ENCODE measurements around the gene GRM3. TPM values are rescaled to one million over a fixed set of nuclear protein-coding genes. Genes with fewer than 3 reads are reported as not detected.
"Not testable (repeated sequence)": the region's sequence is repeated elsewhere in the genome, so short reads cannot be mapped to it uniquely, and the experiment has no call there.

GRM3 gene
- polyA plus RNA-seq (2011; rRNA removed) (not detected in 2 replicates), polyA minus RNA-seq (2011; rRNA and poly(A)+ RNA removed) (not detected in 2 replicates)

- no peak for DNase-seq (ENCODE audit: low read depth, low spot score)
- POLR2A ChIA-PET: no interaction called here
- no peak for TF ChIP-seq CTCF (IDR thresholded peaks at IDR 0.05; ENCODE audit: low read depth, low read length)
These were observed at the start of gene GRM3 for GRCh38 chr7:86643561-86644281. Gene GRM3 (plus strand): TSS chr7:86643909. CDS start chr7:86765146, 121,237 bp downstream.

GRCh38 chr7:86598311-86598710 is 45.4 kb upstream of the GRM3 start:
- Histone ChIP-seq H3K27ac (ENCODE audit: low read depth, low read length) (no peak overlapping the region), H3K27me3 (ENCODE audit: control insufficient read depth, insufficient read depth, low read length) (no peaks in the 10 kb centered on the region), H3K4me3 (ENCODE audit: low read depth, low read length) (no peak overlapping the region), H3K9me3 (ENCODE audit: control insufficient read depth, insufficient read depth, low read length) (peaks cover 30% of the 10 kb centered on the region)
- POLR2A ChIA-PET: no interaction called here
- DNase-seq (ENCODE audit: low read depth, low spot score): no peak
- CTCF ChIA-PET: no interaction called here
- TF ChIP-seq CTCF (IDR thresholded peaks at IDR 0.05; ENCODE audit: low read depth, low read length): no peak

More at GRCh38 chr7:86643561-86644281, at the start of gene GRM3:
- CTCF ChIA-PET: no interaction called here
- Histone ChIP-seq H3K27me3 (ENCODE audit: control insufficient read depth, insufficient read depth, low read length) (no peaks in the 10 kb centered on the region), H3K9me3 (ENCODE audit: control insufficient read depth, insufficient read depth, low read length) (peaks cover 26% of the 10 kb centered on the region), H3K4me3 (ENCODE audit: low read depth, low read length) (no peak within 1 kb of the TSS), H3K27ac (ENCODE audit: low read depth, low read length) (no peak within 1 kb of the TSS)

GRCh38 chr7:86598721-86599120 is 45.0 kb upstream of the GRM3 start:
- CTCF ChIA-PET: no interaction called here
- Histone ChIP-seq H3K9me3 (ENCODE audit: control insufficient read depth, insufficient read depth, low read length) (peaks cover 30% of the 10 kb centered on the region), H3K4me3 (ENCODE audit: low read depth, low read length) (no peak overlapping the region), H3K27ac (ENCODE audit: low read depth, low read length) (no peak overlapping the region), H3K27me3 (ENCODE audit: control insufficient read depth, insufficient read depth, low read length) (no peaks in the 10 kb centered on the region)
- POLR2A ChIA-PET: no interaction called here
- TF ChIP-seq CTCF (IDR thresholded peaks at IDR 0.05; ENCODE audit: low read depth, low read length): no peak
- no peak for DNase-seq (ENCODE audit: low read depth, low spot score)

GRCh38 chr7:86600506-86601290 is 43.0 kb upstream of the GRM3 start:
- Histone ChIP-seq H3K9me3 (ENCODE audit: control insufficient read depth, insufficient read depth, low read length) (peaks cover 30% of the 10 kb centered on the region), H3K4me3 (ENCODE audit: low read depth, low read length) (no peak overlapping the region), H3K27ac (ENCODE audit: low read depth, low read length) (no peak overlapping the region), H3K27me3 (ENCODE audit: control insufficient read depth, insufficient read depth, low read length) (no peaks in the 10 kb centered on the region)
- ChIA-PET CTCF (no interaction called here), POLR2A (no interaction called here)
- DNase-seq (ENCODE audit: low read depth, low spot score): no peak
- TF ChIP-seq CTCF (IDR thresholded peaks at IDR 0.05; ENCODE audit: low read depth, low read length): no peak

- H3K27me3 ChIP-seq (ENCODE audit: control insufficient read depth, insufficient read depth, low read length); H3K27ac ChIP-seq (ENCODE audit: low read depth, low read length); H3K4me3 ChIP-seq (ENCODE audit: low read depth, low read length); DNase-seq (ENCODE audit: low read depth, low spot score); H3K9me3 ChIP-seq (ENCODE audit: control insufficient read depth, insufficient read depth, low read length); CTCF ChIA-PET; POLR2A ChIA-PET: not testable (repeated sequence)
These were observed 28.0 kb upstream of the GRM3 start for GRCh38 chr7:86615711-86616110.
